GM18873 (cell line): ENCODE data around the gene CLPTM1L.
A peak's percentile ranks its signal among the peaks of the same experiment; 100 is the strongest.
"Not testable (repeated sequence)": the region's sequence is repeated elsewhere in the genome, so short reads cannot be mapped to it uniquely, and the experiment has no call there.

Source experiments
- ATAC-seq: cut with Tn5 transposase; IDR thresholded peaks from one replicate; pipeline ENCODE4 v1.9.1; 2021; ENCODE audit warnings: mild to moderate bottlenecking, moderate library complexity, moderate number of reproducible peaks; ENCODE audit not compliant: unreplicated experiment, low FRiP score

CLPTM1L gene

GRCh38 chr5:1380910-1381309 is 36.0 kb upstream of the CLPTM1L start:
- no peak for ATAC-seq

DNA sequence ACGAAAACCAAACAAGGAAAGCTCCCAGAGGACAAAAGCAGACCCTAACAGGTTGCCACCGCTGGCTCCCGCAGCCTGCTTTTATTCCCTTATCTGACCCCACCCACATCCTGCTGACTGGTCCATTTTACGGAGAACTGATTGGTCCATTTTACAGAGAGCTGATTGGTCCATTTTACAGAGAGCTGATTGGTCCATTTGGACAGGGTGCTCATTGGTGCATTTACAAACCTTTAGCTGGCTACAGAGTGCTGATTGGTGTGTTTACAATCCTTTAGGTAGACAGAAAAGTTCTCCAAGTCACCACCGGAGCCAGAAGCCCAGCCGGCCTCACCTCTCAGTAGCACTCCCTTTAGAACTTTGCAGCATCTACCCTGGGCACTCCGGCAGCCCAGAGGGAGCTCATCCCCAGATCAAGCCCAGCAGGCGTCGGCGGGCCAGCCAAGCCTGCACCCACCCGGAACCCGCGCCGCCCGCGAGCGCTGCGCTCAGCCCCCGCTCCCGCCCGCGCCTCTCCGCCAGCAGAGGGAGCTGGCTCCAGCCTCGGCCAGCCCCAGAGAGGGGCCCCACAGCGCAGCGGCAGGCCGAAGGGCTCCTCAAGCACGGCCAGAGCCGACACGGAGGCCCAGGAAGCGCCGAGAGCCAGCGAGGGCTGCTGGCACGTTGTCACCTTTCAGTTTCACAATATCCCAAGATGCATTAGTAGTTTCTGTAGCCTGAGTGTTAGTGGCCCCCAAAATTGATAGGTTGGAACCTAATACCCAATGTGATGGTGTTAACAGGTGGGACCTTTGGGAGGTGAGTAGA is 35.3 kb upstream of the CLPTM1L start:
- ATAC-seq: no peak

DNA sequence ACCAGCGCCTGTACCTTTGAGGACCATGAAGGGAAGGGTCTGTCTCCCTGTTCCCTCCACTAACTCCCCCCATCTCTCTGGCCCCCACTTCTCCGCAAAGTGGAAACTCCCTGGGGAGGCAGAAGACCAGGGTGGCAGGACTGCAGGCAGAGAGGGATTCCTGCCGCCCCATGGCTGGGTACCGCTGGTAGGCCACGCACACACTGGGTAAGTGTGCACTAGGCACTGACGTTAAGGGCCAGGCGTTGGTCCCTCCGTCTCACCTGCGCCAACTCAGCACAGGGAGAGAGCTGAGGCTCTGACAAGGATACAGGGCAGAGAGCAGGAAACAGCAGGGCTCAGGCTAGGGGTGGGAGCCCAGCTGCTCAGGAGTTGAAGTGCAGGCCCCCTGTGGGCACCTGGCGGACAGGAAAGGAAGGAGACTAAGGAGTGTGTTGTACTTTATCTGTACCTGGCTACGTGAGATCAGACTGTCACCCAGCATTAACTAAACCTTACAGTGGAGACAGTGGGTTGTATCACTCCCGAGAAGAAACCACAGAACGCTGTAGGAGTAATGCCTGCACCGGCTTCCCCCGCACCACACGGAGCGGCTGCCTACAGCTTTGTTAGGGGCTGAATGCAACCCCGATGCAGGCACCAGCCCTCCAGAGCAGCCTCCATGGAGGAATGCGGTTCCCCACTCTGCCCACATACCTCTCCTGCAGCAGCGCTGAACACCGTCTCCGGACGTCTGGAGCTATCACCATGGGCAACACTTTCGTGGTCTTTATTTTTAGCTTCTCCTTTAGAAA is 34.2 kb upstream of the CLPTM1L start:
- ATAC-seq: no peak

DNA sequence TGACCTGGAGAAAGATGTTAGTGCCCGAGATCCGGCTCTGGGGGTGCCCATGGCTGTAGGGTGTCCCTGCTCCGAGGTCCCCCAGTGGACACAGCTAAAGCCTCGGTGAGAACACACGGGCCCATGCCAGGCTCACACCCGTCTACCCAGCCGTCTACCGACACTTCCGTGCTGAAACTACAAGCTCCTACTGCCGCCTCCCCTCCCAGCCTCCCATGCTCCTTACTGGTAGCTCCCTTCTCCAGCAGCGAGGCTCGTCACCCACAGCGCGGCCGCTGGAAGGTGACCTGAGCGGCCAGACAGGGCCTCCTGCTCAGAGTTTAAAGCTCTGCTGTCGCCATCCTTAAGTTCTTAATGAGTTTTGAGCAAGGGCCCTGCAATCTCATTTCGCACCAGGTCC is 33.2 kb upstream of the CLPTM1L start:
- no peak for ATAC-seq

- ATAC-seq: no peak
Measured at GRCh38 chr5:1376981-1377380, 32.1 kb upstream of the CLPTM1L start.

DNA sequence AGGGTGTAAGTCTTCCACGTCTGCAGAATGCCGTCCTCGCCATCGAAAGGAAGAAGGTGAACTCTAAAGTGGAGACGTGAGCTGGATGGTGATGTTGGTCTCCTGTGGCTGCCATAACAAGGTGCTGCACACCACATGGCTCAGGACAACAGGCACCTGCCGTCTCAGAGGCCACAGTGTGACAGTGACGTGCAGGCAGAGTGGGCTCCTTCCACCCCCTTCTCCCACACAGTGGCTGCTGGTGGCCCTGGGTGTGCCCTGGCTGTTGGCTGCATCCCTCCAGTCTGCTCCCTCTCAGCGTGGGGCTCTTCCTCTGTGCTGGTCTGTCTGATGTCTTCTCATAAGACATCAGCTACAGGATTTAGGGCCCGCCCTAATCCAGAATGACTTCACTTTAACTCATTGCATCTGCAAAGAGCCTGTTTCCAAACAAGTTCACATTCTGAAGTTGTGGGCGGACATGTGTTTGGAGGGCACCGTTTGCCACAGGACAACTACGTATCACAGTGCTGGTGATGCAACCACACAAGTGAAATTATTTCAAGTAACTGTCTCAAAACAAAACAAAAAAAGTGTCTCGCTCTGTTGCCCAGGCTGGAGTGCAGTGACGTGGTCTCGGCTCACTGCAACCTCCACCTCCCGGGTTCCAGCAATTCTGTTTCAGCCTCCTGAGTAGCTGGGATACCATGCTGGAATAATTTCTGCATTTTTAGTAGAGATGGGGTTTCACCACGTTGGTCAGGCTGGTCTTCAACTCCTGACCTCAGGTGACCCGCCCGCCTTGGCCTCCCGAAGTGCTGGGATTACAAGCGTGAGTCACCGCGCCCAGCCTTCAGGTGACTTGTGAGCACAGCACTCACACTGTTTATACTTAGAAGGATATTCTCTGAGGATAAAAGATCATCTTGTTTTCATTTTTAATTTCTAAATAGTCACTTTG is 31.2 kb upstream of the CLPTM1L start:
- no peak for ATAC-seq

GRCh38 chr5:1374679-1375055 is 29.8 kb upstream of the CLPTM1L start:
- no peak for ATAC-seq

GRCh38 chr5:1374030-1374678 is 29.3 kb upstream of the CLPTM1L start:
- ATAC-seq: no peak

DNA sequence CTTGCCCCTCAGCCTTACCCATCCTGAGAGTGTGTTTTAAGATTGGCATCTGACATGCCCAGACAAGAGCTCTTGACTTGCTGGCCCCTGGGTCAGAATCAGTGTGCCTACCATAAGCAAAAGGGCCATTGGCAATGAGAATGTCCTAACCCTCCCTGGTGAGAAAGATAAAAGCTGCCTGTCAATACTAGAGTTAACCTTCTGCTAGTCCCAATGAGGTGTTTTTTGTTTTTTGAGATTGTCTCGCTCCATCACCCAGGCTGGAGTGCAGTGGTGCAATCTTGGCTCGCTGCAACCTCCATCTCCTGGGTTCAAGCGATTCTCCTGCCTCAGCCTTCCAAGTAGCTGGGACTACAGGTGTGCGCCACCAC is 27.1 kb upstream of the CLPTM1L start:
- not testable (repeated sequence) for ATAC-seq

- no peak for ATAC-seq
Measured at GRCh38 chr5:1371218-1371971, 26.5 kb upstream of the CLPTM1L start.

DNA sequence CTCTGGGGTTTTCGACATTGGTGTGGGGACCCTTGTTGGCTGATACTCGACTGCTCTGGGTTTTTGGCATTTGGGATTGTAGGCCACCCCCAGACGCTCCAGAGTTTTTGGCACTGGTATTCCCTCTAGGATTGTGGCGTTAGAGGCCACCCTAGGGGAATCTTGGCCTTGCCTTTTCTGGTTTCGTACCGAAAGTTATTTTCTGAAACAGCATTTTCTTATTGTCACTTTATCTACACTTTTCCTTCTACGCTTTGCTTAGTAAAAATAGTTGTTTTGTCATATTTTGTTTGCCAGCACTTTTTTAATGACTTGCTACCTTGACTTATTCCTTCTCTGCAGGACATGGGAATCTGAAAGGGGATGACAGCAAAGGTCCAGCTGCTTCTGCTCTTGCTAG is 25.1 kb upstream of the CLPTM1L start:
- no peak for ATAC-seq

DNA sequence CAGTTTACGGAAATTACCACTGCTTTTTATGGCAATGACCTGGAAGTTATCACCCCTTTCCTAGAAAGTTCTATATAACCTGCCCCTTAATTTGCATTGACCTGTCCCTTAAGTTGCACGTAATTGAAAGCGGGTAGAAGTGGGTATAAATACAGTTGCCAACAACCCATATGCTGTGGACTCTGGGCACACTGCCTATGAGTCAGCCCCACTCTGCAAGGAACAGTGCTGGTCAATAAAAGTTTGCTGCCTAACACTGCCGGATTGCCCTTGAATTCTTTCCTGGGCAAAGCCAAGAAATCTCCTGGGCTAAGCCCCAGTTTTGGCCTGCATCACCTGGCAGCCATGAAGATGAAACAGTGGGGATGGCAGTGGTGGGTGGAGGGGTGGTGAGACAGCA is 23.9 kb upstream of the CLPTM1L start:
- ATAC-seq: no peak

- no peak for ATAC-seq
Measured at GRCh38 chr5:1368236-1368635, 23.3 kb upstream of the CLPTM1L start.

DNA sequence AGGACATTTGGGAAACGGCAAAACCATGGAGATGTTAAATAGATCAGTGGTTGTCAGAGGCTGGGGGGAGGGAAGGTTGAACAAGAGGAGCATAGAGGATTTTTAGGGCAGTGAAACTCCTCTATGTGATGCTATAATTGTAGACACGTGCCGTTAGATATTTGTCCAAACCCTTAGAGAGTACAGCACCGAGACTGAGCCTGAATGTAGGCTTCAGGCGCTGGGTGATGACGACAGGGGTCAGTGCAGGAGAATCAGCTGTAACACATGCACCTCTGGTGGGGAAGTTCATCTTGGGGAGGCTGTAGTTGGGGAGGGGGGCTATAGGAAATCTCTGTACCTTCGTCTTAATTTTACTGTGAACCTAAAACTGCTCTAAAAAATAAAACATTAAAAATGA is 22.2 kb upstream of the CLPTM1L start:
- no peak for ATAC-seq

GRCh38 chr5:1366514-1366913 is 21.6 kb upstream of the CLPTM1L start:
- ATAC-seq: peak; percentile 59

DNA sequence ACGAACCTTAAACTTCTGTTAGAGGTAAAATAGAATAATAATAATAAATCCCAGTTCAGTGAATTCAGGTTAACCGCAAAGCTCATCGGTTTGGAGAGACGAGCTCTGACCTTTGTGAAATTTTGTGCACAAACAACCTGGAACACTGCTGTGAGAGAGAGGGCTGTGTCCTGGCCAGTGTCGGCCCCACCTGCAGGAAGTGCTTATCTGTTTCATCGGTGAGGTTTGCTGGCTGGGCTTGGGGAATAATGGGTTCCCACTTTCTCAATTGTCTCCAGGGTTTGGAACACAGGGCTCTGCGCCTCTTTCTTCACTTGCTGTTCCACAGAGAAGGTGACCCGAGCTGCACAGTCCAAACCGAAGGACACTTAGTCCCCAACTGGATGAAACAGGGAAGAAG is 19.3 kb upstream of the CLPTM1L start:
- ATAC-seq: no peak

DNA sequence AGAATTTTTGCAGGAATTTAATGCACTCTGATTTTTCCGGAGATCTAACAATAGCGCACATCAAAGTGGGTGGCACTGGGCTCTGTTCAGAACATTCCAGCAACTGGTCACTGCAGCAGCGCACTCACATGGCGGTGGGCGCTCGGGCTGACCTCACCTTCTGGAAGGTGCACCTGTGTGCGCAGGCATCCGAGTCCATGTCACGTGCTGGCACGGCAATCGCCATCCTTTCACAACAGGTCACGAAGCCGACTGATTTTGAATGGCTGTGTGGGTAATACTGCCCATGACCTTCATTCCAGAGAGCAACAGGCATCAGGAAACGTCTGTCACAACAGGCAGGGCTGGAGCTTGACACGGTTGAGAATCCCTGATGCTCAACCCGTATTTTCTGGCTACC is 18.7 kb upstream of the CLPTM1L start:
- no peak for ATAC-seq

DNA sequence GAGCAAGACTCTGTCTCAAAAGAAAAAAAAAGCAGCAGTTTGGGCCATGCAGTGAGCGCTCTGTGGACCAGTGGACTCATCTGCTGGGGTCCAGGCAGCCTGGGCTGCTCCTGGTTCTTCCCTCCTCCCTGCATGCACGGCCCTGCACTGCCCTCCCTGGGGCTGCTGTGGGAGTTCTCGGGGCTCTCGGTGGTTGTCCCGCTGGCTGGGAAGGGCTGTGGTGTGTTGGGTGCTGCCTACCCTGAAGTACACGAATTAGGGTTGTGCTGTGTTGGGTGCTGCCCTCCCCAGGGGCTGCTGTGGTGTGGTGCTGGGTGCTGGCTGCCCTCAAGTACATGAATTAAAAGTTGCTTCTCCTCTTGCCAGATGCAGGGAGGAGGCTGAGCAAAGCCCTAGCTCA is 18.3 kb upstream of the CLPTM1L start:
- no peak for ATAC-seq

- ATAC-seq: no peak
Measured at GRCh38 chr5:1362242-1363015, 17.5 kb upstream of the CLPTM1L start.
